Stimulated activated CD4-positive, alpha-beta T cell treated with anti-CD3 and anti-CD28 coated beads, Interleukin-4, amount 100 ng/mL, for 48 hours (primary cell): Measurements from ENCODE around the gene INCA1.
A peak's percentile ranks its signal among the peaks of the same experiment; 100 is the strongest.

Experiments
- DNase-seq, 2 donors: peaks; one replicate each; pipeline ENCODE4 v3.0.0-alpha.2; 2020; ENCODE audit warnings: low read depth in 2 of 2

Gene INCA1

GRCh38 chr17:4970273-4970672, 27.0 kb downstream of the INCA1 start:
- DNase-seq: no peak

- peak; percentile 32 to 42 for DNase-seq
Measured at GRCh38 chr17:4969551-4970173, 27.7 kb downstream of the INCA1 start.

- DNase-seq: peak in 1 of 2 donors; percentile 34
Measured at GRCh38 chr17:4969047-4969550, 28.2 kb downstream of the INCA1 start.

- peak; percentile 16 to 38 for DNase-seq
Measured at GRCh38 chr17:4968486-4969046, 28.8 kb downstream of the INCA1 start.

- peak; percentile 87 to 90 for DNase-seq
Measured at GRCh38 chr17:4967539-4968485, 29.5 kb downstream of the INCA1 start, which contains the start of gene SPAG7. SPAG7 (minus strand) TSS chr17:4967817; CDS start chr17:4967804, 13 bp downstream.

- peak; percentile 77 to 93 for DNase-seq
Measured at GRCh38 chr17:4966844-4967538, 30.3 kb downstream of the INCA1 start.

GRCh38 chr17:4965311-4965986, 31.9 kb downstream of the INCA1 start:
- DNase-seq: no peak

GRCh38 chr17:4960279-4960922, 36.9 kb downstream of the INCA1 start:
- no peak for DNase-seq

- no peak for DNase-seq
Measured at GRCh38 chr17:4959261-4959965, 37.9 kb downstream of the INCA1 start.

- no peak for DNase-seq
Measured at GRCh38 chr17:4958102-4958501, 39.2 kb downstream of the INCA1 start.

GRCh38 chr17:4956493-4957061, 40.7 kb downstream of the INCA1 start:
- peak in 1 of 2 donors; percentile 50 for DNase-seq

GRCh38 chr17:4955091-4955490, 42.2 kb downstream of the INCA1 start:
- DNase-seq: no peak

- no peak for DNase-seq
Measured at GRCh38 chr17:4953451-4953961, 43.8 kb downstream of the INCA1 start.

- no peak for DNase-seq
Measured at GRCh38 chr17:4951486-4951885, 45.8 kb downstream of the INCA1 start.

GRCh38 chr17:4950746-4951204, 46.5 kb downstream of the INCA1 start, which contains the start of gene ENO3:
ENO3 (plus strand) TSS chr17:4951119; CDS start chr17:4951830, 711 bp downstream.
- no peak for DNase-seq

- peak in 1 of 2 donors; percentile 34 for DNase-seq
Measured at GRCh38 chr17:4950075-4950745, 47.1 kb downstream of the INCA1 start.

- DNase-seq: peak; percentile 60 to 73
Measured at GRCh38 chr17:4949321-4950074, 47.8 kb downstream of the INCA1 start.

GRCh38 chr17:4948931-4949320, 48.4 kb downstream of the INCA1 start:
- peak; percentile 60 to 74 for DNase-seq
